GM21737 (cell line): ENCODE results near the gene ALDH3B1.

ENCODE experiments used
- ATAC-seq: cut with Tn5 transposase; IDR thresholded peaks from one replicate; pipeline ENCODE4 v1.9.1; 2021; ENCODE audit warnings: mild to moderate bottlenecking, moderate library complexity; ENCODE audit not compliant: unreplicated experiment

Gene ALDH3B1

DNA sequence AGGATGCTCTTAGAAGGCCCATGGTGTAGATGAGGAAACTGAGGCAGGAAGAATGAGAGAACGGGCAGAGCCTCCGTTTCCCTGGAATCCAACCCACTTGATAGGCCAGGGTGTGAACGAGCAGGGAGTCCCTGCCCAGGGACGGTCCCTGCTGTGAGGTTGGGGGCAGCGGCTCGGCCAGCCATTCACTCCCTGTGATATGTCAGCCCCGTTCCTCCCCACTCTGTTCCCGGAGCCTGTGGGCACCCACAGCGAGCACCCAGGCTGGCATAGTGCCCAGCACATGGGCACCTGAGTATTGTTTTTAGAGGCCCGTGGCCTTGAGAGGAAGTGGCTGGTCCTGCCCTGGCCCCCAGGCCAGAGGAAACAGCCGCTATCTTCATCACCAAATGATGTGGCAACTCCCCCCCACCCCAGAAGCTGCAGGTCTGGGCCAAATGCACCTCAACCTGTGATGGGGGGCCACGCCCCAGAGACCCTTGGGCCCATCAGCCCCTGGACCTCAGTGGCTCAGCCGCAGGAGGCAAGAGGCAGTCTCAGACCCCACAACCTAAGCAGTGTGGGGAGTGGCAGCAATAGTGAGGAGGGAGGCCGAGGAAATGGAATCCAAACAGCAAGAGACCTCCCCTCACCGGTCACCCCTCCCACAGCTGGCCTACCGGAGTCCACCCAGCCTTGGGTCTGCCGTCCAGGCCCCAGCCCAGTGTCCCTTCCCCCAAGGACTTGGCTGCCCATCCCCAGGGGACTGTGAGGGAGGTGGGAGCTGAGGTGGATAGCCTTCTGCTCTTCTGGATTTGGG lies 2.1 kb downstream of the ALDH3B1 start:
- no peak for ATAC-seq

DNA sequence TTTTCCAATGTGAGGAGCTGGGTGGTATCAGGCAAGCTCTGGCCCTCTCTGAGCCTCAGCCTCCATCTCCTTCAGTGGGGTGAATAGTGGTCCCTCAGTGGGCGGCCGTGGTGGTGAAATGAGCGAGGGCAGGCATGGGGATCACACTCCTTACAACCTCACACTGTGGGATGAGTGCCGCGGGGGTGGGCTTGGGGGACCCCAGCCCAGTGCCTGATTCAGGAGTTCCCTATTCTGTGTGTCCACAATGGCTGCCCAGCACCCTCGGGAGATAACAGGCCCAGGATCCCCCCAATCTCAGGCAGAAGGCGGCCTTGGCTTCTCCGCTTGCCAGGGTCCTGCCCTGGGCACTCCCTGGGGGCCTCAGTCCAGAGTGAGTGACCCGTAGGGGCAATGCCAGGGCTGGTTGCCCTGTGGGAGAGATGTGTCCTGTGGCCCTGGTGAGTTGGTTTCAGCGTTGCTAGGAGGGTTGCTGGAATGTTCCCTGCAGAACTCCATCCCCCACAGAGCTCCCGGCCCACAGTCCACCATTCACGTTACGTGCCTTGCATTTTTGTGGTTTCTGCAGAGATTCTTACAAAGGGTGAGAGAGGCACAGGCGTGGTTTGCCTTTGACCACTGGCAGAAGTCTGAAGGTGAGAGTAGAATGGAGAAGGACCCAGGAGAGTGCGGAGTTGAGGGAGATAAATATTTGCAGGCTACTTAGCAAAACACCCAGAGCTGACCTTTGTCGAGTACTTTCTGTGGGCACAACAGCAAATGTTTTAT lies 2.9 kb downstream of the ALDH3B1 start:
- ATAC-seq: no peak

DNA sequence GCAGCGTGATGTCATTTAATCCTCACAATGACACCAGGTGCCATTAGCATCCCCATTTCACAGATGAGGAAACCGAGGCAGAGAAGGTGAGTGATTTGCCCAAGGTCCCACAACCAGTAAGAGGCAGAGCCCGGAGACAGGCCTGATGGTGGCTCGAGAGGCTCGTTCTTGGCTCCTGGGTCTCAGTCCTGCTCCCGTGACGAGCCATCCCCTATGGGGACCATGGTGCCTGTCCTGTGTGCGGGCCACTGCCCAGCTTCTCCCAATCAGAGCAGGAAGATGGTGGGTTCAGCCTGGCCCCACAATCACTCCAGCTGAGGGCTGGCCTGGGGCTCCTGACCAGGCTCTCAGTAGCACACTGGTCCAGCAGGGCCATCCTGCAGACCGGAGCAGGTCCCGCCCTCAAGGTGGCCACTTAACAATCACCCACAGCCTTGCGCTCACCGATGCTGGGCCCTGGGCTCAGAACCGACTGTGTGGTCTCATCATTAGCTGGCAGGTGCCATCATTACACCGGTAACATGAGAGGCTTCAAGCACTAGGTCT lies 3.6 kb downstream of the ALDH3B1 start:
- no peak for ATAC-seq

DNA sequence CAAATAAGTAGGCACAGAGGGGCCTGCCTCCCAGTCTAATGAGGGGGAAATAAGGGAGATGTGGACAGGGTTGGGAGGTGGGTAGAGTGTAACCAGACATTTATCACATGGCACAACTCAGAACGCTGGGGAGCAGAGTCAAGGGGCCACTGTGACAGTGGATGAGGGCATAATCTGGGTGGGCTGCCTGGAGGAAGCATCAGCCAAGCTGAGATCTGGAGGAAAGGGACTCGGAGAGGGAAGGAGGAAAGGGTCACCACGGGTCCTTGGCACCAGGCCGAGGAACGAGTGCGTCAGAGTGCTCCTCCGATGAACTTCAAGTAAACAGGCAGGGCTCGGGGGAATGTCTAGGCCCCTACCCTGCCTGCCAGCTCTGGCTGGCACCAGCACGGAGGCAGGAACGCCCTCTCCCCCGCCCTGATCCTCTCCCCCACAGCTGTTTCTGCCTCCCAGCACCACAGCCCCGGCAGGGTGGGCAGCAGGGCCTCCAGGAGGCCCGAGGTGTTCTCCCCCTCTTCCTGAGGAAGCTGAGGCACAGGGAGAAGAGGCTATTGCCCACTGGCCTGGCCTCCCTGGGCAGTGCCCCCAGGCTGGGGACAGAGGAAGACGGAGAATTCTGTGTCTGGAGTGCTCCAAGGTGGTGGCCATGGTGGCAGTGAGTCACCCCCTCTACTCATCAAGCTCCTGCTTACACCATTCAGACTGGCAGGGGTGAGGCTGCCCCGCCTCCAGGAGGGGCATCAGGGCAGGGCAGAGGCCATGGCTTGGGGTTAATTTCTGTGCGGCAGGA lies 4.2 kb downstream of the ALDH3B1 start:
- no peak for ATAC-seq

DNA sequence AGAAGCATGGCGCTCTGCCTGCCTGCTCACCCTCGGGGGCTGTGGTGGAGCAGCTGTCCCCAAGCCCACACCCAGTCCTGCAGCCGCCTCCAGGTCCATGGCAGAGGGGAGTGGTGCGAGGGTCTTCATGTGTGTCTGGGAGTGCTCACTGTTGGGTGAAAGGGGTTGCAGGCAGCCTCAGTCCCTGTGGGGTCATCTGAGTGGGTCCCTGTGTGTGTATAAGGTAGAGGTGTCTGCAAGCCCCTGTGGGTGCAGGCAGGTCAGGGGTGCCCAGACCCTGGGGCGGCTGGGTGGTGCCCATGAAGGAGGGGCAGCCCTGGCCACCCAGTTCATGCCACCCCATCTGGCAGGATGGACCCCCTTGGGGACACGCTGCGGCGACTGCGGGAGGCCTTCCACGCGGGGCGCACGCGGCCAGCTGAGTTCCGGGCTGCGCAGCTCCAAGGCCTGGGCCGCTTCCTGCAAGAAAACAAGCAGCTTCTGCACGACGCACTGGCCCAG lies 4.9 kb downstream of the ALDH3B1 start:
- no peak for ATAC-seq

DNA sequence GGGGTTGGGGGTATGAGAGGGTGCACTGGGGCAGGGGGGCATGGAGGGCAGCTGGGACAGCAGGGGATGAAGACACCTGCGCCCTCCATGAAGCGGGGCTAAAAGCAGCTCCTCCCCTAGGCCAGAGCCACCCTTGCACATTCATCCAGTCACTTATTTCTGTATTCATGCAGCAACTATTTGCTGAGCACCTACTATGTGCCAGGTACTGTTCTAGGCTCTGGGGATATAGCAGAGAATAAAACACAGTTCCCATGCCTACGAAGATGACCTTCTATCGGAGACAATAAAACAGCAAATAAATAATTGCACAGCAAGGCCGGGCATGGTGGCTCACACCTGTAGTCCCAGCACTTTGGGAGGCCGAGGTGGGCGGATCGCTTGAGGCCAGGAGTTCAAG lies 5.3 kb downstream of the ALDH3B1 start:
- no peak for ATAC-seq

DNA sequence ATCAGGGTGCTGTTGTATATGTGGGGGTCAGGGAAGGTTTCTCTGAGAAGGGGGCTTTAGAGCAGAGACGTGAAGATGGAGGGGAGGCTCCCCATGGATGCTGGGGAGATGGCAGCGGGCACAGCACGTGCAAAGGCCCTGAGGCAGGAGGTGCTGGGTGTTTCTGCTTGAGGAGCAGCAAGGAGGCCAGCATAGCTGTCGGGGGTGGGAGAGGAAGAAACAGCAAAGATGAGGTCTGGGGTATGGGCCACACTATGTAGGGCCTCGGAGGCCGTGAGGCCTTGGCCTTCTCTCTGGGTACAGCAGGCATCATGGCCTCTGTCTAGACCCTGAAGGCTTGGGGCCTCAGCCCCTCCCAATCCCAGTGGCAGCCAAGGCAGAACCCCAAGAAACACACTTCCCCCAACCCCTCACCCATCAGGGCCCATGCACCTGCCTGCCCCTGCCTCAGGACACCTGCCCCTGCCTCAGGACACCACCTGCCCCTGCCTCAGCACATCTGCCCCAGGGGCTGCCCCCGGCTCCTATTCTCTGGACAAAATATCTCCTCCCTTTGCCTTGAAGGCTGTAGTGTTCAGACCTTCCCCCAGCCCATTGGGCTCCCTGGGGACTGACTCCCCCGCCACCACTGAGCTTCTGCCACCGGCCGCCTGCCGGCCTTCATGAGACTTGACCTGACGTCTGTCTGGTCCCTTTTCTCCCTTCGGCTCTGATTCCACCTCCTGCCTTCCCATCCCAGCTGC lies 6.2 kb downstream of the ALDH3B1 start:
- no peak for ATAC-seq

DNA sequence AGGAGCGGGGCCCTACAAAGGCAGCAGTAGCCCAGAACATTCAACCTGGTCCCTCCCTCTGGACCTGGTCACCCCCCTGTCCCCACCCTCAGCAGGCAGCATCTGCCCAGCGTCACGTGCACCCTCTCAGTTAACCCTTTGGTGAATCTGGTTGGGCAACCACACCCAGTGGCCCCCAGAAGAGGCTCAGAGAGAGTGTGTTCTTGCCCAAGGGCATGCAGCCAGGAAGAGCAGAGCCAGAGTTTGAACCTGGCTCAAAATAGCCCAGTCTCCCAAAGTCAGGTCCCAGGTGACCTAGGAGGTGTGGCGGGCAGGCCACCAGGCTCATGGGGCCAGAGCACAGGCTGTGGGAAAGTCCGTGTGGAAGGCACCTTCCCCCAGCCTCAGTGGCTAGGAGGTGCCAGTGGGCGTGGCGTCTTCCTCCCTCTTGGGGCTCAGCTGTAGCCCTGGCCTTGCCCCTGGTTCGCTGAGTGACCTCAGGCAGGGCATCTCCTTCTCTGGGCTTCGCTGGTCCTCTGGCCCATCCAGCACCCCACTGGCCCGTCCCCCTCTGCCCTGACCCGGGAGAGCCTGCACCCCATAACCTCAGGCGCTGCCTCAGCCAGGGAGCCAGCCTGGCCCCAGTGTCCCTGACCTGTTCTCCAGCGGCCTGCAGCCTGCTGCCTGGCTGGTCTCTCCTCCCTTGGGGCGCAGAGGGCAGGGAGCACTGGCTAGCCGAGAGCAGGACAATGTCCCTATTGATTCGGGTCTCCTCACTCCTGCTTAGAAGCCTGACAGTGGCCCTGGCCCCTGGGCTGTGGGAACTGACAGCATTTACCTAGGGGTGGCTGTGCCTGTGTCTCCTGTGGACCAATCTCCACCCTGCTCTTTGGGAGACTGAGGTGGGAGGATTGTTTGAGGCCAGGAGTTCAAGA lies 7.0 kb downstream of the ALDH3B1 start:
- no peak for ATAC-seq

DNA sequence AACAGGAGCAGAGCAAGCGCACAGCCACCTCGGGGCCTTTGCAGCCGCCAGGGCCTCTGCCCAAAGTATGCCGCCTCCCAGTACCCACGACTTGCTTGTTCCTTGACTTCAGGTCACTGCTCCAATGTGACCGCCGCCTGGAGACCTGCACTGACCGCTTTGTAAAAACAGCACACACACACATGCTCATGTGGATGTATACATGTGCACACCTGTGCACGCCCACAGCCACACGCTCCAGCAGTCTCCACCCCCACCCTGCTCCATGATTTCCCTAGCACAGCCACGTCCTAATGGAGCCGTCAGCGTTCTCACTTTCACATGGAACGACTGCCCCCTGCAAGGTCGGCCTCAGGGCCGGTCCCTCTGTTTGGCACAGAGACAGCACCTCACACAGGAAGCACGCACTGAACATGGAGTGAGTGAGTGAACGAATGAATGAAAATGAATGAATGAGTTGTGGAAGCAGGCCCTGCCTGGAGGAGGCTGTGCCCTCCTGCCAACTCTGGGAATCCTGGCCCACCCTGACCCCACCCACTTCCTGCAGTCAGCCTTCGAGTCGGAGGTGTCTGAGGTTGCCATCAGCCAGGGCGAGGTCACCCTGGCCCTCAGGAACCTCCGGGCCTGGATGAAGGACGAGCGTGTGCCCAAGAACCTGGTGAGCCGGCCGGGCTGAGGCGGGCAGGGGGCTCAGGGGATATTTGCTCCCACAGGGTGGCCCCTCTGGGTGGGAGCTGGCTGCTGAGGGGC lies 8.0 kb downstream of the ALDH3B1 start:
- ATAC-seq: no peak

DNA sequence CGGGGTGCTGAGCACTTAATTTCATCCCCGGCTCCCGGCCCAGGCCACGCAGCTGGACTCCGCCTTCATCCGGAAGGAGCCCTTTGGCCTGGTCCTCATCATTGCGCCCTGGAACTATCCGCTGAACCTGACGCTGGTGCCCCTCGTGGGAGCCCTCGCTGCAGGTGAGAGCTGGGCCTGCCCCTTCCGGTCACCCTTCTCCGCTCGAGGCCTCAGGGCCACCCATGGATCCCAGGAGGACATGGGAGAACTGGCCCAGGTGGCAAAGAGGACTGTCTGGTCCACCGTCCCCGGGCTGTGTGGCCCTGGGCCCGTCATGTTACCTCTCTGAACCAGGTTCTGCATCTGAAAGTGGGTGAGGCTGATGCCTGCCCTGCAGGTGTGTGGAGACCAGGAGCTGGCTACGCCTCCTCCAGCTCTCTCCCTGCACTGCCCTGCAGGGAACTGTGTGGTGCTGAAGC lies 8.6 kb downstream of the ALDH3B1 start:
- ATAC-seq: no peak

DNA sequence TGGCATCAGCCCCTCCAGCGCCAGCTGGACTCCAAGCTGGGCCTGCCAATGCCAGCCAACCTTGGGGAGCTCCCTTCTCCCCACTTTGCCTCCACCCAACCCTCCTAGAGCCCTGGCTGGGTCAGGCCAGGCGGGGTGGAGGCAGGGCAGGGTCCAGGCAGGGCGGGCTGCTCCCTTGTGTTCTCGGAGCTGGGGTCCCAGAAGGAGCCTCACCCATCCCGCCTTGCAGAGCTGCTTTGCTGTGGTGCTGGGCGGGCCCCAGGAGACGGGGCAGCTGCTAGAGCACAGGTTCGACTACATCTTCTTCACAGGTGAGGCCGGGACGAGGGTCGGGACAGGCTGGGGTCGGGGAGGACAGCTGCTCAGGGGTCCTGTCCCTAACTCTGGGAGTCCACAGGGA lies 9.4 kb downstream of the ALDH3B1 start:
- ATAC-seq: no peak

DNA sequence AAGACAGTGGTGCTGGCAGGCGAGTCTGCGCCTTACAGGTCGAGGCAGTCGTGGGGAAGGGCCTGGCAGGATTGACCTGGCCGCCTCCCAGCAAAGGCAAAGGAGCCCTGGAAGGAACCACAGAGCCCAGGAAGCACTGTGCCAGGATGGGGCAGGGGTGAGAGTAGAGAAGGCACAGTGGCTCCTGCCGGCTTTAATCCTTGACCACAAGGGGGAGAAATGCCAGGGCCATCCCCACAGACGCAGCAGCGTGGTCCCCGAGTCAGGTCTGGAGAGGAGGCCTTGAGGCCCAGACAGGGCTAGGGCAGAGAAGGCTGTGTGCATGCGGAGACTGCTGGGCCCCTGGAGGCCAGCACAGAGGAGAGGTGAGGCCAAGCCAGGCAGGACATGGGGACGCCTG lies 10.4 kb downstream of the ALDH3B1 start:
- no peak for ATAC-seq

DNA sequence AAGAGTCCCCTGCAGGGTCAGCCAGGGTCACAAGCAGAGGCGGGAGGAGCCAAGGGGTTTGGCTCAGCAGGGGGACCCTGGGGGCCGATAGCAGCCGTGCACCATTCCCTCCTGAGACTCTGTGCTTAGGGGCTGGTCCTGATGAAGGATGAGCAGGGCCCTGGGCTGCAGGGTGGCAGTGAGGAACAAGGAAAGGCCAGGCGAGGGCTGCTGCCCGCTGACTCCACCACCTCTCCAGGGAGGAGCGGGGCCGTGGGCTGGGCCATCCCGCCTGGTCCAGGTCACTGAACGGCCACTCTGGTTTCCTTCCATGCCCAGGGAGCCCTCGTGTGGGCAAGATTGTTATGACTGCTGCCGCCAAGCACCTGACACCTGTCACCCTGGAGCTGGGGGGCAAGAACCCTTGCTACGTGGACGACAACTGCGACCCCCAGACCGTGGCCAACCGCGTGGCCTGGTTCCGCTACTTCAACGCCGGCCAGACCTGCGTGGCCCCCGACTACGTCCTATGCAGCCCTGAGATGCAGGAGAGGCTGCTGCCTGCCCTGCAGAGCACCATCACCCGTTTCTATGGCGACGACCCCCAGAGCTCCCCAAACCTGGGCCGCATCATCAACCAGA lies 11.2 kb downstream of the ALDH3B1 start:
- ATAC-seq: no peak

DNA sequence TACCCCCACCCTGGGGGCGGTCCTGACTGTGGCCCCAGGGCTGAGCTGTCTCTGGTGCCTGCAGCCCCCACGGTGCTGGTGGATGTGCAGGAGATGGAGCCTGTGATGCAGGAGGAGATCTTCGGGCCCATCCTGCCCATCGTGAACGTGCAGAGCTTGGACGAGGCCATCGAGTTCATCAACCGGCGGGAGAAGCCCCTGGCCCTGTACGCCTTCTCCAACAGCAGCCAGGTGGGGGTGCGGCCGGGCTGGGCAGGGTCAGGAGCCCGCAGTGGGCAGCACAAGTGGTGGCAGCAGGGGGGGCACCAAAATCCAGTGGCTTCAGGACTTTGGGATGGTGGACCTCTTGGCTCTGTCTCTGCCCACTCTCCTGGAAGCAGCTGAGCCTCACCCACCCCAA lies 12.4 kb downstream of the ALDH3B1 start:
- ATAC-seq: no peak

DNA sequence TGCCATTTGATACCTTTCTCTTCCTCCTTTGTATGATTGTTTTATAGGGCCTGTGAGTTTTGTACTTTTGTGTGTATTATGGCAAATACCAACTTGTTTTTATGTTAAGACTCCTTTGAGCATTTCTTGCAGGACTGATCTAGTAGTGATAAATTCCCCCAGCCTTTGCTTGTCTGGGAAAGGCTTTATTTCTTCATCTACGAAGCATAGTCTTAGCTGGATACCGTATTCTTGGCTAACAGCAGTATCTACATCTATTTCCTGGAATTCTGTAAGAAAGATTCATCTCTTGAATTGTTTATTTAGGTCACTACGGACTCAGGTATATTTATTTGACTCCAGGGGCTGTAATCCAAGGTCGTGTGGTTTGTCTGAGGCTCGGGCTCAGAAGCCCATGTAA lies 14.4 kb downstream of the ALDH3B1 start:
- no peak for ATAC-seq

DNA sequence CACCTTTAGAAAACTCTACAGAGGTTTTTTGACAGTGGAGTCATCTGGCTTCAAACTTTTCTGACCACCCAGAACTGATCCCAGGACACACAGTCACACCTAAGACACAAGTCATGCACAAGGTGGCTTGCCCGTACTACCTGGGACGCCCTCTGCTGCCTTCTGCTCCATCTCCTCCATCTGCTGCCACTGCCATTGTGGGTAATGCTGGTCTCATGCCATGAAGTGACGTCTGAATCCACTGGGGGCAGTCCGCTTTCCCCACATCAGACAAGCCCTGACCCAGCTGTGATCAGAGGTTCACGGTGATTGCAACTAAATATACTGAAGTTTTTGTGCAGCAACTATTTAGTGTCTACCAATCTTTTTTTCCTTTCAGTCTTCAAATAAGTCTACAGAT lies 14.9 kb downstream of the ALDH3B1 start:
- ATAC-seq: no peak

DNA sequence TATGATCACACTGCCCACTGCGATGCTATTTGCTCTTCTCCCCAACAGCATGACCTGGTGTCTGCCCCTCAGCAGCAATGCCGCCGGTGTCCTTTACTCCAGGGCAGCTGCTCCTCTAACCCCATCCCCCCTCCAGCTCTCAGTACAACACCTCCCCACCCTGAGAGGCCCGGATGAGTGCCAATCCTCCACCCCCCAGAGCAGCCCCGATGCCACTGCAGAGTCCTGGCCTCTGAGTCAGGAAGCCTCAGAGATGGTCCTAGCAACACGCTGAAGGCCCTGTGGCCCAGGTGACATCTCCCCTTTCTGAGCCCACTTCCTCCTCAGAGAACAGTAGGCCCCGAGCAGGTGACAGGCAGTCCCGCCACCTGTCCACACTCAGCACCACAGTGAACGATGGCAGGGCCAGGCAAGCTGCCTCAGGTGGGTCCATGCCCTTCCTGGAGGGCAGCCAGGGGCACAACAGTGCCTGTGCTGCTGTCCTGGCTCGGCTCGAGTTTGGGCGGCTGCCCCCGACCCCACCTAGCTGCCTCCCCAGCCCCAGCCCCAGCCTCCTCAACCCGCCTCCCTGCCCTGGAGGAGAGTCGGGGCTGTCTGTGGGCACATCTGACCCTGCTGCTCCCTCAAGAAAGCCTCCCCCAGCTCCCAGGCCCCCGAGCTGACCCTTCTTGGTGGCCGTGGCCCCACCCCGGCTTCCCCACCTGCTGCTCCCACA lies 16.4 kb downstream of the ALDH3B1 start:
- no peak for ATAC-seq

DNA sequence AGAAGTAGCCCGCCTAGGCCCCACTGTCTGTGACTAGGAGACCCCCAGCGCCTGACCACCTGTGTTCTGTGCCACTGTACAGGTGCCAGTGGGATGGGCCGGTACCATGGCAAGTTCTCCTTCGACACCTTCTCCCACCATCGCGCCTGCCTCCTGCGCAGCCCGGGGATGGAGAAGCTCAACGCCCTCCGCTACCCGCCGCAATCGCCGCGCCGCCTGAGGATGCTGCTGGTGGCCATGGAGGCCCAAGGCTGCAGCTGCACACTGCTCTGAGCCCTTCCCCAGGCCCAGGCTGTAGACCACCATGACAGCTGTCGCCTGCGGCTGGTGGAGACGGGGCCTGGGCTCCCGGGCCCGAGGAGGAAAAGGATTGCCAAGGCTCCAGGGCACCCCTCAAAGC lies 17.5 kb downstream of the ALDH3B1 start:
- ATAC-seq: no peak
